HepG2 (cell line): Measurements from ENCODE around the gene IL11RA. TPM values are rescaled to one million over a fixed set of nuclear protein-coding genes. Genes with fewer than 3 reads are reported as not detected.

Source experiments
- ASH2L ChIP-seq: fragments of 300-600, 200-600 bp; sonication (generic); IDR thresholded peaks from 2 replicates; pipeline ENCODE4 v1.7.0; 2017; ENCODE audit warnings: low read depth, mild to moderate bottlenecking, moderate library complexity, mixed read lengths, low read length; ENCODE audit not compliant: insufficient read length
- ATF7 ChIP-seq, 2 experiments: fragments of 450-650 bp in 1 of 2; sonication (generic) in 1 of 2; formaldehyde crosslinking in 1 of 2; IDR thresholded peaks; 2 replicates each; pipeline versions ENCODE4 v1.4.0 to v1.6.1; 2016 to 2020; ENCODE audit warnings: antibody characterized with exemption in 1 of 2, mild to moderate bottlenecking in 1 of 2, missing genetic modification reagents in 1 of 2
- BHLHE40 ChIP-seq: IDR thresholded peaks from 2 replicates; pipeline ENCODE4 v1.6.1; 2011; ENCODE audit warnings: low read length, improper control_type of control experiment
- CHD4 ChIP-seq: fragments of 200-600 bp; sonication (generic); IDR thresholded peaks from 2 replicates; pipeline ENCODE4 v1.7.0; 2017; ENCODE audit warnings: mild to moderate bottlenecking, low read length, borderline replicate concordance
- FOXA3 ChIP-seq: IDR thresholded peaks from 2 replicates; pipeline ENCODE4 v1.6.1; 2016; ENCODE audit warnings: missing genetic modification reagents, missing compliant biosample characterization
- JUN ChIP-seq: sonication (generic); formaldehyde crosslinking; IDR thresholded peaks from 2 replicates; pipeline ENCODE4 v1.4.0; 2020; ENCODE audit warnings: mild to moderate bottlenecking, missing genetic modification reagents
- KLF13 ChIP-seq: sonication (generic); formaldehyde crosslinking; IDR thresholded peaks from 2 replicates; pipeline ENCODE4 v1.4.0; 2020; ENCODE audit warnings: mild to moderate bottlenecking, missing genetic modification reagents
- NAIF1 ChIP-seq: sonication (generic); formaldehyde crosslinking; IDR thresholded peaks from 2 replicates; pipeline ENCODE4 v1.5.0; 2020; ENCODE audit warnings: mild to moderate bottlenecking, missing genetic modification reagents, borderline replicate concordance
- SMAD1 ChIP-seq: sonication (generic); formaldehyde crosslinking; IDR thresholded peaks from 2 replicates; pipeline ENCODE4 v1.4.0; 2020; ENCODE audit warnings: missing genetic modification reagents, low read depth, mild to moderate bottlenecking, borderline replicate concordance
- SMAD3 ChIP-seq: sonication (generic); formaldehyde crosslinking; IDR thresholded peaks from 2 replicates; pipeline ENCODE4 v1.4.0; 2020; ENCODE audit warnings: missing genetic modification reagents
- SMARCC2 ChIP-seq: fragments of 450-650 bp; IDR thresholded peaks from 2 replicates; pipeline ENCODE4 v1.6.1; 2017; ENCODE audit warnings: antibody characterized with exemption, mild to moderate bottlenecking
- SMC3 ChIP-seq: IDR thresholded peaks from 2 replicates; pipeline ENCODE4 v1.6.1; 2011; ENCODE audit warnings: low read length, improper control_type of control experiment
- SP2 ChIP-seq: sonication (generic); formaldehyde crosslinking; IDR thresholded peaks from 2 replicates; pipeline ENCODE4 v1.5.1; 2020; ENCODE audit warnings: mild to moderate bottlenecking, missing genetic modification reagents
- TBL1XR1 ChIP-seq: fragments of 150-350 bp; IDR thresholded peaks from 2 replicates; pipeline ENCODE4 v1.6.1; 2014; ENCODE audit warnings: borderline replicate concordance, low read length; ENCODE audit not compliant: partially characterized antibody
- TP53 ChIP-seq: sonication (generic); formaldehyde crosslinking; conservative IDR thresholded peaks from 2 replicates; pipeline ENCODE4 v1.4.0; 2020; ENCODE audit warnings: missing genetic modification reagents
- ZC3H4 ChIP-seq: sonication (generic); formaldehyde crosslinking; IDR thresholded peaks from 2 replicates; pipeline ENCODE4 v1.4.0; 2020; ENCODE audit warnings: missing genetic modification reagents, borderline replicate concordance
- ZFP41 ChIP-seq: sonication (generic); formaldehyde crosslinking; IDR thresholded peaks from 2 replicates; pipeline ENCODE4 v1.4.0; 2020; ENCODE audit warnings: mild to moderate bottlenecking, missing genetic modification reagents, borderline replicate concordance
- ZNF124 ChIP-seq: sonication (generic); formaldehyde crosslinking; IDR thresholded peaks from 2 replicates; pipeline ENCODE4 v1.4.0; 2020; ENCODE audit warnings: missing genetic modification reagents
- ZNF446 ChIP-seq: sonication (generic); formaldehyde crosslinking; IDR thresholded peaks from 2 replicates; pipeline ENCODE4 v1.5.0; 2020; ENCODE audit warnings: mild to moderate bottlenecking, missing genetic modification reagents
- ZNF468 ChIP-seq: sonication (generic); formaldehyde crosslinking; IDR thresholded peaks from 2 replicates; pipeline ENCODE4 v1.8.0; 2022; ENCODE audit warnings: mild to moderate bottlenecking, moderate library complexity, missing genetic modification reagents
- ZNF709 ChIP-seq: sonication (generic); formaldehyde crosslinking; IDR thresholded peaks from 2 replicates; pipeline ENCODE4 v1.5.0; 2020; ENCODE audit warnings: mild to moderate bottlenecking, missing genetic modification reagents
- ZNF773 ChIP-seq: sonication (generic); formaldehyde crosslinking; IDR thresholded peaks from 2 replicates; pipeline ENCODE4 v1.4.0; 2020; ENCODE audit warnings: missing genetic modification reagents, borderline replicate concordance
- polyA plus RNA-seq, 8 experiments: library from polyadenylated mRNA; depleted of rRNA in 3 of 8; stranded (reverse) in 7 of 8; unstranded in 1 of 8; fragments of >200 nt; fragmentation: Illumina TruSeq in 4 of 8; extraction: Trizol in 4 of 8; gene quantifications; 2 replicates each; pipeline versions ENCODE4 v1.2.1 to v1.2.3, GENCODE V29; 2011 to 2016; ENCODE audit warnings: low read depth in 4 of 8, missing spikeins in 1 of 8, mixed read lengths in 1 of 8; ENCODE audit not compliant: insufficient read depth in 1 of 8
- total RNA-seq, 5 experiments: library from RNA; depleted of rRNA; stranded (reverse); fragments of >200 nt; fragmentation: Illumina TruSeq; extraction: Trizol; gene quantifications; 2 replicates each; pipeline ENCODE4 v1.2.3, GENCODE V29; 2016; ENCODE audit warnings: low read depth in 1 of 5
- TF ChIP-seq, protein P1 (sequence below): sonication (generic); formaldehyde crosslinking; IDR thresholded peaks from 2 replicates; pipeline ENCODE4 v1.4.0; 2020; ENCODE audit warnings: missing genetic modification reagents
- TF ChIP-seq, protein P2 (sequence below): sonication (generic); formaldehyde crosslinking; IDR thresholded peaks from 2 replicates; pipeline ENCODE4 v1.5.0; 2020; ENCODE audit warnings: missing genetic modification reagents
- TF ChIP-seq, protein P3 (sequence below): sonication (generic); formaldehyde crosslinking; IDR thresholded peaks from 2 replicates; pipeline ENCODE4 v1.4.0; 2020; ENCODE audit warnings: missing genetic modification reagents
- TF ChIP-seq, protein P4 (sequence below): sonication (generic); formaldehyde crosslinking; IDR thresholded peaks from 2 replicates; pipeline ENCODE4 v1.5.0; 2020; ENCODE audit warnings: mild to moderate bottlenecking, missing genetic modification reagents

IL11RA gene
- total and polyA plus RNA-seq, 2 of the 13 experiments (the other 11 are each of a cell fraction or from before 2014, with no cell fraction given), result 2.0 to 4.2 TPM

DNA sequence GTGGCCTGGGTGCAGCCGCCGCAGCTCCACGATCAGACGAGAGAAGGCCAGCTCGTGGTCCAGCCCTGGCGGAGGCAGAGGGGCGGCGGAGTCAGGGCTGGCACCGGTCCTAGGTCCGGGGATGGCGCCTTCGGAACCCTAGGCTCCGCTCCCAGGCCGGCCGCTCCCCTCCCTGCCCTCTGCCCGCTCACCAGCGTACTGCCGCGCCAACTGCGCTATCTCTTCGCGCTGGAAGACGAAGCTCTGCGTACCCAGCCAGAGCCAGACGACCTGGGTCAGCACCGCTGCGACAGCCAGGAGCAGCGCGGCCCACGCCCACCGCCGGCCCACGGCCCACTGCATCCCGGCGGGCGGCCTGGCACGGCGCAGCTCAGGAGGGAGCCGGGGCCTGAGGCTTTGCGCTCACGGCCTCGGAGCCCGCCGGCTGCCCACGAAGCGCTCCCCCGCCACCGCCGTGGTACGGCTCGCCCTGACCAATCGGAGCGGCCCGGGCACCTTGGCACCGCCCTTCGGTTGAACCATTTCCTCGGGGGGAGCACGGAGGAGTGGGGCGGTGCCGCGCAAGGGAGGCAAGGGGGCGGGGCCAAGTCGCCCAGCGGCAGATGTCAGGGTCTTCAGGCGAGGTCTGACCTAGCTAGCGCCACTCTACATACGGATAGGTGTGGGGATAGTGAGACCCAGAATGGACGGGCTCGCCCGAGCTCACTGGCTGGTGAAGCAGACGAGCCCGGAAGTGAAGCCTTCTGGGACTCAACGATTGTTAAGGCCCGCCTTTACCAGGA, 14.4 kb upstream of the IL11RA start, which contains the start of gene SIGMAR1 (continued):
- no peak for TF ChIP-seq TBL1XR1
- peak; percentile 81; the same call in 1 of the 2 replicates for TF ChIP-seq ZNF124 (CRISPR knock-in tag)
- TF ChIP-seq, protein P1, sequence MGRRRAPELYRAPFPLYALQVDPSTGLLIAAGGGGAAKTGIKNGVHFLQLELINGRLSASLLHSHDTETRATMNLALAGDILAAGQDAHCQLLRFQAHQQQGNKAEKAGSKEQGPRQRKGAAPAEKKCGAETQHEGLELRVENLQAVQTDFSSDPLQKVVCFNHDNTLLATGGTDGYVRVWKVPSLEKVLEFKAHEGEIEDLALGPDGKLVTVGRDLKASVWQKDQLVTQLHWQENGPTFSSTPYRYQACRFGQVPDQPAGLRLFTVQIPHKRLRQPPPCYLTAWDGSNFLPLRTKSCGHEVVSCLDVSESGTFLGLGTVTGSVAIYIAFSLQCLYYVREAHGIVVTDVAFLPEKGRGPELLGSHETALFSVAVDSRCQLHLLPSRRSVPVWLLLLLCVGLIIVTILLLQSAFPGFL (CRISPR knock-in tag), result no peak
- peak; percentile 90 for TF ChIP-seq BHLHE40
- TF ChIP-seq, protein P2, sequence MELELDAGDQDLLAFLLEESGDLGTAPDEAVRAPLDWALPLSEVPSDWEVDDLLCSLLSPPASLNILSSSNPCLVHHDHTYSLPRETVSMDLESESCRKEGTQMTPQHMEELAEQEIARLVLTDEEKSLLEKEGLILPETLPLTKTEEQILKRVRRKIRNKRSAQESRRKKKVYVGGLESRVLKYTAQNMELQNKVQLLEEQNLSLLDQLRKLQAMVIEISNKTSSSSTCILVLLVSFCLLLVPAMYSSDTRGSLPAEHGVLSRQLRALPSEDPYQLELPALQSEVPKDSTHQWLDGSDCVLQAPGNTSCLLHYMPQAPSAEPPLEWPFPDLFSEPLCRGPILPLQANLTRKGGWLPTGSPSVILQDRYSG (CRISPR knock-in tag), result peak; percentile 77; the same call in 1 of the 2 replicates
- TF ChIP-seq, protein P3, sequence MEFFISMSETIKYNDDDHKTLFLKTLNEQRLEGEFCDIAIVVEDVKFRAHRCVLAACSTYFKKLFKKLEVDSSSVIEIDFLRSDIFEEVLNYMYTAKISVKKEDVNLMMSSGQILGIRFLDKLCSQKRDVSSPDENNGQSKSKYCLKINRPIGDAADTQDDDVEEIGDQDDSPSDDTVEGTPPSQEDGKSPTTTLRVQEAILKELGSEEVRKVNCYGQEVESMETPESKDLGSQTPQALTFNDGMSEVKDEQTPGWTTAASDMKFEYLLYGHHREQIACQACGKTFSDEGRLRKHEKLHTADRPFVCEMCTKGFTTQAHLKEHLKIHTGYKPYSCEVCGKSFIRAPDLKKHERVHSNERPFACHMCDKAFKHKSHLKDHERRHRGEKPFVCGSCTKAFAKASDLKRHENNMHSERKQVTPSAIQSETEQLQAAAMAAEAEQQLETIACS (CRISPR knock-in tag), result no peak; the same call in 1 of the 2 replicates
- TF ChIP-seq ZNF446 (CRISPR knock-in tag), result peak; percentile 95; the same call in 1 of the 2 replicates
- no peak for TF ChIP-seq KLF13
- TF ChIP-seq ASH2L, result peak; percentile 68
- TF ChIP-seq, protein P4, sequence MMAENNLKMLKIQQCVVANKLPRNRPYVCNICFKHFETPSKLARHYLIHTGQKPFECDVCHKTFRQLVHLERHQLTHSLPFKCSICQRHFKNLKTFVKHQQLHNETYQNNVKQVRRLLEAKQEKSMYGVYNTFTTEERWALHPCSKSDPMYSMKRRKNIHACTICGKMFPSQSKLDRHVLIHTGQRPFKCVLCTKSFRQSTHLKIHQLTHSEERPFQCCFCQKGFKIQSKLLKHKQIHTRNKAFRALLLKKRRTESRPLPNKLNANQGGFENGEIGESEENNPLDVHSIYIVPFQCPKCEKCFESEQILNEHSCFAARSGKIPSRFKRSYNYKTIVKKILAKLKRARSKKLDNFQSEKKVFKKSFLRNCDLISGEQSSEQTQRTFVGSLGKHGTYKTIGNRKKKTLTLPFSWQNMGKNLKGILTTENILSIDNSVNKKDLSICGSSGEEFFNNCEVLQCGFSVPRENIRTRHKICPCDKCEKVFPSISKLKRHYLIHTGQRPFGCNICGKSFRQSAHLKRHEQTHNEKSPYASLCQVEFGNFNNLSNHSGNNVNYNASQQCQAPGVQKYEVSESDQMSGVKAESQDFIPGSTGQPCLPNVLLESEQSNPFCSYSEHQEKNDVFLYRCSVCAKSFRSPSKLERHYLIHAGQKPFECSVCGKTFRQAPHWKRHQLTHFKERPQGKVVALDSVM (CRISPR knock-in tag), result 0 out of 2 replicates have a peak, but pooled peaks have one; percentile 52
- no peak for TF ChIP-seq FOXA3 (CRISPR knock-in tag)
- no peak for TF ChIP-seq SMC3
- no peak for TF ChIP-seq JUN (CRISPR knock-in tag)
- no peak for TF ChIP-seq TP53
- no peak for TF ChIP-seq ZFP41 (CRISPR knock-in tag)
- peak; percentile 95 for TF ChIP-seq NAIF1 (CRISPR knock-in tag)
- TF ChIP-seq ZNF468 (CRISPR knock-in tag), result peak; percentile 75
- TF ChIP-seq SMAD1 (CRISPR knock-in tag), result peak; percentile 95; the same call in 1 of the 2 replicates
- TF ChIP-seq SP2 (CRISPR knock-in tag), result peak; percentile 81
- no peak for TF ChIP-seq SMARCC2
- TF ChIP-seq SMAD3 (CRISPR knock-in tag), result peak; percentile 61; the same call in 1 of the 2 replicates
- TF ChIP-seq CHD4, result no peak
- TF ChIP-seq ZNF773 (CRISPR knock-in tag), result peak; percentile 62; the same call in 1 of the 2 replicates
- TF ChIP-seq ZC3H4 (CRISPR knock-in tag), result no peak
- TF ChIP-seq ATF7 (IDR thresholded peaks at IDR 0.05), result no peak
- TF ChIP-seq ATF7 (CRISPR knock-in tag; IDR thresholded peaks at IDR 0.05), result no peak
- peak; percentile 73 for TF ChIP-seq ZNF709 (CRISPR knock-in tag)
